Panc1 (cell line): ENCODE results near the gene SLC22A12. TPM values are rescaled to one million over a fixed set of nuclear protein-coding genes. Genes with fewer than 3 reads are reported as not detected.

ENCODE experiments used
- ATAC-seq: fragments of 200-7000 bp; cut with Tn5 transposase; 2 replicates; pipeline ENCODE4 v1.9.1; 2020; ENCODE audit warnings: mild to moderate bottlenecking, moderate library complexity
- BruUV-seq: library from RNA; stranded (reverse); fragments of 400-500 nt; replicated peaks from 2 replicates; lab custom pipeline; 2021; lab: Mats Ljungman, UMichigan
- CTCF ChIA-PET: fragments of 300-600 bp; sonication (Branson Sonifier 250); formaldehyde crosslinking; loops from one replicate; lab custom pipeline; 2022; ENCODE audit warnings: antibody characterized with exemption; lab: Charles Lee
- POLR2A ChIA-PET: fragments of 300-600 bp; sonication (Branson Sonifier 250); formaldehyde crosslinking; loops from one replicate; lab custom pipeline; 2022; ENCODE audit warnings: antibody characterized with exemption; lab: Charles Lee
- DNase-seq: peaks from one replicate; pipeline ENCODE4 v3.0.0-alpha.2; 2010; ENCODE audit warnings: low read depth, low spot score
- H3K27ac ChIP-seq: 2 replicates; pipeline ENCODE4 v1.5.1; 2011; ENCODE audit warnings: mild to moderate bottlenecking, low read length, inconsistent platforms
- H3K27me3 ChIP-seq: fragments of 200-500 bp; sonication (Bioruptor generic); 2 replicates; pipeline ENCODE4 v1.6.0; 2014; ENCODE audit warnings: low read length, inconsistent platforms; ENCODE audit not compliant: control insufficient read depth, insufficient read depth
- H3K36me3 ChIP-seq: fragments of 200-500 bp; sonication (Bioruptor generic); 2 replicates; pipeline ENCODE4 v1.5.1; 2014; ENCODE audit warnings: inconsistent platforms, mild to moderate bottlenecking, low read length, moderate library complexity; ENCODE audit not compliant: control insufficient read depth, insufficient read depth
- H3K4me1 ChIP-seq: 2 replicates; pipeline ENCODE4 v1.5.1; 2011; ENCODE audit warnings: inconsistent platforms, mild to moderate bottlenecking, low read length, moderate library complexity; ENCODE audit not compliant: control insufficient read depth, insufficient read depth
- H3K4me3 ChIP-seq, 2 experiments: 2 replicates each; pipeline ENCODE4 v1.5.1; 2011 to 2012; ENCODE audit warnings: low read depth in 2 of 2, low read length in 2 of 2, mild to moderate bottlenecking in 2 of 2, inconsistent platforms in 1 of 2, moderate library complexity in 1 of 2
- H3K9me3 ChIP-seq: fragments of 200-500 bp; sonication (Bioruptor generic); 2 replicates; pipeline ENCODE4 v1.5.1; 2014; ENCODE audit warnings: low read depth, mild to moderate bottlenecking, inconsistent platforms, low read length, moderate library complexity; ENCODE audit not compliant: control insufficient read depth, insufficient read depth
- POLR2AphosphoS5 ChIP-seq: IDR thresholded peaks from 2 replicates; pipeline ENCODE4 v1.6.1; 2012; ENCODE audit warnings: mild to moderate bottlenecking, low read depth, low read length, moderate library complexity
- SIN3A ChIP-seq: IDR thresholded peaks from 2 replicates; pipeline ENCODE4 v1.6.1; 2012; ENCODE audit warnings: low read depth, mild to moderate bottlenecking, low read length, moderate library complexity, borderline replicate concordance; ENCODE audit not compliant: insufficient read depth
- TCF7L2 ChIP-seq: IDR thresholded peaks from 2 replicates; pipeline ENCODE4 v1.6.1; 2011; ENCODE audit warnings: mild to moderate bottlenecking, low read depth, low read length, inconsistent platforms
- in situ Hi-C: cut with HindIII; loops from 2 replicates; pipeline ENCODE4 v1.10.0; 2016; ENCODE audit warnings: low sequenced_read_pairs, low pct_unique_long_range_greater_than_20kb
- intact Hi-C: fragments of 100-400 bp; cut with micrococcal nuclease; formaldehyde crosslinking; loops from one replicate; pipeline ENCODE4 v1.10.0; 2022; ENCODE audit not compliant: unreplicated experiment
- total RNA-seq: library from RNA; stranded (reverse); gene quantifications from one replicate; pipeline ENCODE4 v1.2.1, GENCODE V29; 2021; ENCODE audit not compliant: unreplicated experiment
- TF ChIP-seq, protein P1 (sequence below), 2 experiments: IDR thresholded peaks; 2 replicates each; pipeline ENCODE4 v1.6.1; 2011 to 2012; ENCODE audit warnings: low read depth in 2 of 2, control low read depth in 1 of 2, low read length in 1 of 2, mild to moderate bottlenecking in 1 of 2, moderate library complexity in 1 of 2; ENCODE audit not compliant: insufficient read depth in 1 of 2
- TF ChIP-seq, protein P2 (sequence below): fragments of 450-650 bp; IDR thresholded peaks from 2 replicates; pipeline ENCODE4 v1.5.1; 2017; ENCODE audit warnings: mild to moderate bottlenecking

Gene SLC22A12
- total RNA-seq, 1 experiment from 2014 or later: not detected

DNA sequence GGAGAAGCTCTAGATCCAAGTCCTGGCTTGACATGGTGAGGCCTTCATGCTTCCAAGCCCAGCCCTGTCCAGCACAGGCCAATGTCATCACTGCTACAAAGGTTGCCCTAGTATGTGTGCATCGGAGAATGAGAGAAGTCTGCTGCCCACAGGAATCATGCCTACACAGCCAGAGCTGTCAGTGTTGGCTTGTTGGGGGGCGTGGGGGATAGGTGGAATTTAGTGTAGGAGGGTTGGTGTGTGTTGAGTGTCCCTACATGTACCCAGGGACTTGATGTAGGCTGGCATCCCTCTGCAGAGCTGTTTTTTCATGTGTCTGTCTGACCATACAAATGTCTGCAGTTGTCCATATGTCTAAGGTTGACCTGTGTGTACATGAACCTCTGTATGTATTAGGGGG is 37.6 kb downstream of the SLC22A12 start:
- CTCF ChIA-PET: no interaction called here
- TF ChIP-seq TCF7L2 (no peak), SIN3A (no peak)
- in situ Hi-C loops (no loop called here), intact Hi-C loops (no loop called here)
- ATAC-seq (no peak), DNase-seq (no peak)
- no peak overlapping the region for H3K4me3 ChIP-seq
- H3K36me3 ChIP-seq: no peaks in the 10 kb centered on the region
- POLR2A ChIA-PET: no interaction called here
- H3K27ac ChIP-seq: no peak overlapping the region
- no peaks in the 10 kb centered on the region for H3K4me1 ChIP-seq
- BruUV-seq: no TSS peak
- no peaks in the 10 kb centered on the region for H3K9me3 ChIP-seq
- H3K27me3 ChIP-seq: no peaks in the 10 kb centered on the region

DNA sequence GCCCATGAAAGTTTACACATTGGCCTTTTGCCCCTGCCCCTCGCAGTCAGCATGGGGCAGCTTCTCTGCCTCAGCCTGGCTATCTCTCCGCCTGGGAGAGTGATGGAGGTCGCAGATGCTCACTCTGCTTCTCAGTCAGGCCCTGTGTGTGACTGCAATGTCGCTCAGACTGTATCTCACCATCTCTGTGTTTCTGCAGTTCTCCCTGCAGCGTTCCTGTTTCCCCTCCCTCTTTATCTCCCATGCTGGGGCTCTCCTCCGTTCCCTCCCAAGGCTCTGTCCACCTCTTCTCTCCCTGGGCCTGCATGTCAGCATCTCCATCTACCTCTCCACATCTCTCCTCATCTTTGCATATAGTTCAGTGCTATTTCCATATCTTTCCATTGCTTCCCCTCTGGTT is 38.1 kb downstream of the SLC22A12 start:
- no peaks in the 10 kb centered on the region for H3K4me1 ChIP-seq
- TF ChIP-seq POLR2AphosphoS5: no peak
- TF ChIP-seq, protein P1, sequence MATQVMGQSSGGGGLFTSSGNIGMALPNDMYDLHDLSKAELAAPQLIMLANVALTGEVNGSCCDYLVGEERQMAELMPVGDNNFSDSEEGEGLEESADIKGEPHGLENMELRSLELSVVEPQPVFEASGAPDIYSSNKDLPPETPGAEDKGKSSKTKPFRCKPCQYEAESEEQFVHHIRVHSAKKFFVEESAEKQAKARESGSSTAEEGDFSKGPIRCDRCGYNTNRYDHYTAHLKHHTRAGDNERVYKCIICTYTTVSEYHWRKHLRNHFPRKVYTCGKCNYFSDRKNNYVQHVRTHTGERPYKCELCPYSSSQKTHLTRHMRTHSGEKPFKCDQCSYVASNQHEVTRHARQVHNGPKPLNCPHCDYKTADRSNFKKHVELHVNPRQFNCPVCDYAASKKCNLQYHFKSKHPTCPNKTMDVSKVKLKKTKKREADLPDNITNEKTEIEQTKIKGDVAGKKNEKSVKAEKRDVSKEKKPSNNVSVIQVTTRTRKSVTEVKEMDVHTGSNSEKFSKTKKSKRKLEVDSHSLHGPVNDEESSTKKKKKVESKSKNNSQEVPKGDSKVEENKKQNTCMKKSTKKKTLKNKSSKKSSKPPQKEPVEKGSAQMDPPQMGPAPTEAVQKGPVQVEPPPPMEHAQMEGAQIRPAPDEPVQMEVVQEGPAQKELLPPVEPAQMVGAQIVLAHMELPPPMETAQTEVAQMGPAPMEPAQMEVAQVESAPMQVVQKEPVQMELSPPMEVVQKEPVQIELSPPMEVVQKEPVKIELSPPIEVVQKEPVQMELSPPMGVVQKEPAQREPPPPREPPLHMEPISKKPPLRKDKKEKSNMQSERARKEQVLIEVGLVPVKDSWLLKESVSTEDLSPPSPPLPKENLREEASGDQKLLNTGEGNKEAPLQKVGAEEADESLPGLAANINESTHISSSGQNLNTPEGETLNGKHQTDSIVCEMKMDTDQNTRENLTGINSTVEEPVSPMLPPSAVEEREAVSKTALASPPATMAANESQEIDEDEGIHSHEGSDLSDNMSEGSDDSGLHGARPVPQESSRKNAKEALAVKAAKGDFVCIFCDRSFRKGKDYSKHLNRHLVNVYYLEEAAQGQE (IDR thresholded peaks at IDR 0.05; ENCODE audit: insufficient read depth in 1 of 2, low read depth in 2 of 2, low read length in 1 of 2): no peak
- TF ChIP-seq SIN3A: no peak
- TF ChIP-seq TCF7L2: no peak
- TF ChIP-seq, protein P2, sequence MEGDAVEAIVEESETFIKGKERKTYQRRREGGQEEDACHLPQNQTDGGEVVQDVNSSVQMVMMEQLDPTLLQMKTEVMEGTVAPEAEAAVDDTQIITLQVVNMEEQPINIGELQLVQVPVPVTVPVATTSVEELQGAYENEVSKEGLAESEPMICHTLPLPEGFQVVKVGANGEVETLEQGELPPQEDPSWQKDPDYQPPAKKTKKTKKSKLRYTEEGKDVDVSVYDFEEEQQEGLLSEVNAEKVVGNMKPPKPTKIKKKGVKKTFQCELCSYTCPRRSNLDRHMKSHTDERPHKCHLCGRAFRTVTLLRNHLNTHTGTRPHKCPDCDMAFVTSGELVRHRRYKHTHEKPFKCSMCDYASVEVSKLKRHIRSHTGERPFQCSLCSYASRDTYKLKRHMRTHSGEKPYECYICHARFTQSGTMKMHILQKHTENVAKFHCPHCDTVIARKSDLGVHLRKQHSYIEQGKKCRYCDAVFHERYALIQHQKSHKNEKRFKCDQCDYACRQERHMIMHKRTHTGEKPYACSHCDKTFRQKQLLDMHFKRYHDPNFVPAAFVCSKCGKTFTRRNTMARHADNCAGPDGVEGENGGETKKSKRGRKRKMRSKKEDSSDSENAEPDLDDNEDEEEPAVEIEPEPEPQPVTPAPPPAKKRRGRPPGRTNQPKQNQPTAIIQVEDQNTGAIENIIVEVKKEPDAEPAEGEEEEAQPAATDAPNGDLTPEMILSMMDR: no peak
- POLR2A ChIA-PET: no interaction called here
- no peak for ATAC-seq
- no peak overlapping the region for H3K27ac ChIP-seq
- no peak for DNase-seq
- H3K9me3 ChIP-seq: no peaks in the 10 kb centered on the region
- intact Hi-C loops (no loop called here), in situ Hi-C loops (no loop called here)
- CTCF ChIA-PET: no interaction called here
- BruUV-seq: no TSS peak
- no peak overlapping the region for H3K4me3 ChIP-seq
- no peaks in the 10 kb centered on the region for H3K36me3 ChIP-seq
- no peaks in the 10 kb centered on the region for H3K27me3 ChIP-seq

DNA sequence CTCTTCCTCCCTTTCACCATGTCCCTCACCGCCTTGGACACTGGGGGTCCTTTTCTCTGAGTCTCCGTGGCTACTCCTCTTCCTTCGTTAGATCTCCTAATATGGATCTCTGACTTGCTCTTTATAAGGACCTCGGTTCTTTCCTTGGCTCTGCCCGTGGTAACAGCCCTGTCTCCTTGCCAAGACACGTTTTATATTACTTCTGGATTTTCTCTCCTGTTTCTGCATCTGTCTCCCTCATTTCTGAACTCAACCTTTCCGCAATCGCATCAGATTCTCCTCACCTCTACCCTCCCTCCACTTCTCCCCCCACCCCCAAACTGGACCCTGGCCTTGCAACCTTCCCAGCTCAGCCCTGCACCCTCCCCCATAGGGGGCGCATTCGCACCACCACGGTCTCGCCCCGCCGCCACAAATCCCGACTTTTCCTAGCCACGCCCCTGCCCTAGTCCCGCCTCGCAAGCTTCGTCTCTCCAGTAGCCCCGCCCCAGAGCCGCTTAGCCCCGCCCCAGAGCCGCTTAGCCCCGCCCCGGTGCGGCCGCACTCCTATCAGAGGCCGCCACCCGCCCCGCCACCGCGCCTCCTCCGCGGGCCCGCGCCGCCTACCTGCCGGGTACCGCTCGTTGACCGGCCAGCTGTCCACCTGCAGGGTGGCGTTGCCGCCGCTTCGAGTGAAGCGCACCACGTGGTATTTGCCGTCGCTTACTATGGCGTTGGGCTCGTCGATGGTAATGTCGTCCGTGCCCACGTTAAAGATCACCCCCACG is 39.0 kb downstream of the SLC22A12 start:
- Histone ChIP-seq H3K27me3 (no peaks in the 10 kb centered on the region), H3K36me3 (no peaks in the 10 kb centered on the region), H3K4me1 (no peaks in the 10 kb centered on the region), H3K4me3 (no peak overlapping the region), H3K27ac (no peak overlapping the region), H3K9me3 (no peaks in the 10 kb centered on the region)
- intact Hi-C loops: no loop called here
- CTCF ChIA-PET: interaction anchor here (0.6 kb wide), 1 partner anchor 152 kb away, joined by 3 read pairs; no protein-coding TSS in a partner anchor
- BruUV-seq: no TSS peak
- POLR2A ChIA-PET: no interaction called here
- DNase-seq (no peak), ATAC-seq (0 out of 2 replicates have a peak, but pooled peaks have one; percentile 33)
- TF ChIP-seq, protein P1 (IDR thresholded peaks at IDR 0.05; ENCODE audit: insufficient read depth in 1 of 2, low read depth in 2 of 2, low read length in 1 of 2): no peak
- TF ChIP-seq SIN3A (no peak), TCF7L2 (no peak), POLR2AphosphoS5 (no peak)
- TF ChIP-seq, protein P2: no peak
- in situ Hi-C loops: no loop called here
